GM21381 (cell line): ENCODE measurements around the gene ATG9B.

ENCODE experiments used
- ATAC-seq: cut with Tn5 transposase; IDR thresholded peaks from one replicate; pipeline ENCODE4 v1.9.1; 2021; ENCODE audit warnings: mild to moderate bottlenecking, moderate library complexity; ENCODE audit not compliant: unreplicated experiment

Gene ATG9B

GRCh38 chr7:151006590-151007300 lies 17.5 kb downstream of the ATG9B start:
- no peak for ATAC-seq

GRCh38 chr7:151005566-151005965 lies 18.7 kb downstream of the ATG9B start:
- no peak for ATAC-seq

- no peak for ATAC-seq
Observed at GRCh38 chr7:151003572-151003971, 20.7 kb downstream of the ATG9B start.

- ATAC-seq: no peak
Observed at GRCh38 chr7:151001546-151001945, 22.7 kb downstream of the ATG9B start.

- no peak for ATAC-seq
Observed at GRCh38 chr7:151000897-151001495, 23.3 kb downstream of the ATG9B start.

GRCh38 chr7:150999497-151000230 lies 24.6 kb downstream of the ATG9B start:
- no peak for ATAC-seq

GRCh38 chr7:150999001-150999400 lies 25.3 kb downstream of the ATG9B start:
- no peak for ATAC-seq

GRCh38 chr7:150998341-150998740 lies 26.0 kb downstream of the ATG9B start:
- no peak for ATAC-seq

- ATAC-seq: no peak
Observed at GRCh38 chr7:150997817-150998216, 26.5 kb downstream of the ATG9B start.

GRCh38 chr7:150997075-150997511 lies 27.2 kb downstream of the ATG9B start:
- no peak for ATAC-seq

- ATAC-seq: no peak
Observed at GRCh38 chr7:150996376-150997074, 27.8 kb downstream of the ATG9B start.

- ATAC-seq: no peak
Observed at GRCh38 chr7:150994838-150995510, 29.3 kb downstream of the ATG9B start.

GRCh38 chr7:150994141-150994837 lies 30.0 kb downstream of the ATG9B start:
- ATAC-seq: no peak

GRCh38 chr7:150993511-150993910 lies 30.8 kb downstream of the ATG9B start:
- no peak for ATAC-seq

GRCh38 chr7:150992833-150993302 lies 31.4 kb downstream of the ATG9B start:
- ATAC-seq: no peak

- ATAC-seq: no peak
Observed at GRCh38 chr7:150992051-150992640, 32.1 kb downstream of the ATG9B start.

GRCh38 chr7:150990416-150991186 lies 33.7 kb downstream of the ATG9B start, which contains the start of gene NOS3:
NOS3 (plus strand) TSS chr7:150991017; CDS start chr7:150993804, 2,787 bp downstream.
- ATAC-seq: no peak

- ATAC-seq: no peak
Observed at GRCh38 chr7:150989456-150989855, 34.8 kb downstream of the ATG9B start.
